WTC11 (cell line): ENCODE data around the gene EMSY. TPM values are rescaled to one million over a fixed set of nuclear protein-coding genes. Genes with fewer than 3 reads are reported as not detected.

Experiments used
- ATAC-seq: fragments of 200-7000 bp; cut with Tn5 transposase; 2 replicates; pipeline ENCODE4 v1.10.0; 2021; ENCODE audit warnings: mild to moderate bottlenecking, moderate library complexity
- CTCF ChIA-PET: fragments of 300-600 bp; sonication (Branson Sonifier 250); formaldehyde crosslinking; loops from one replicate; lab custom pipeline; 2021; ENCODE audit warnings: antibody characterized with exemption; lab: Charles Lee
- POLR2A ChIA-PET: fragments of 350-600 bp; sonication (Branson Sonifier 250); formaldehyde crosslinking; loops from one replicate; lab custom pipeline; 2021; ENCODE audit warnings: antibody characterized with exemption; lab: Charles Lee
- DNase-seq: peaks from one replicate; pipeline ENCODE4 v3.0.0; 2021; ENCODE audit warnings: low spot score
- H3K27ac Mint-ChIP-seq: 2 replicates; pipeline ENCODE4 v1.8.0; 2021; ENCODE audit warnings: mixed read lengths
- H3K27me3 Mint-ChIP-seq: 2 replicates; pipeline ENCODE4 v1.8.0; 2021; ENCODE audit warnings: low read depth, mild to moderate bottlenecking, moderate library complexity, mixed read lengths
- H3K36me3 Mint-ChIP-seq: 2 replicates; pipeline ENCODE4 v1.8.0; 2021; ENCODE audit warnings: mixed read lengths
- H3K4me1 Mint-ChIP-seq: 2 replicates; pipeline ENCODE4 v1.8.0; 2022; ENCODE audit warnings: mixed read lengths
- H3K4me3 Mint-ChIP-seq: 2 replicates; pipeline ENCODE4 v1.8.0; 2021; ENCODE audit warnings: mild to moderate bottlenecking, moderate library complexity, mixed read lengths
- H3K9me3 Mint-ChIP-seq: 2 replicates; pipeline ENCODE4 v1.8.0; 2021; ENCODE audit warnings: mixed read lengths
- ATF2 ChIP-seq: sonication (generic); formaldehyde crosslinking; IDR thresholded peaks from 2 replicates; pipeline ENCODE4 v1.8.1; 2022; ENCODE audit warnings: low read depth, missing genetic modification reagents, borderline replicate concordance
- E2F1 ChIP-seq: sonication (generic); formaldehyde crosslinking; IDR thresholded peaks from 2 replicates; pipeline ENCODE4 v1.8.0; 2022; ENCODE audit warnings: mild to moderate bottlenecking, missing genetic modification reagents
- GABPB1 ChIP-seq: sonication (generic); formaldehyde crosslinking; IDR thresholded peaks from 2 replicates; pipeline ENCODE4 v1.8.1; 2023; ENCODE audit warnings: mild to moderate bottlenecking, missing genetic modification reagents
- HMGXB4 ChIP-seq: sonication (generic); formaldehyde crosslinking; IDR thresholded peaks from 2 replicates; pipeline ENCODE4 v1.8.1; 2023; ENCODE audit warnings: mild to moderate bottlenecking, moderate library complexity, missing genetic modification reagents
- MAX ChIP-seq: sonication (generic); formaldehyde crosslinking; IDR thresholded peaks from 2 replicates; pipeline ENCODE4 v1.8.0; 2022; ENCODE audit warnings: mild to moderate bottlenecking, missing genetic modification reagents
- MXD4 ChIP-seq: fragments of 250-450 bp; sonication (Bioruptor Pico); IDR thresholded peaks from 2 replicates; pipeline ENCODE4 v1.8.0; 2021; ENCODE audit warnings: mild to moderate bottlenecking, moderate library complexity, borderline replicate concordance
- NFE2L1 ChIP-seq: sonication (generic); formaldehyde crosslinking; IDR thresholded peaks from 2 replicates; pipeline ENCODE4 v1.8.1; 2023; ENCODE audit warnings: missing genetic modification reagents
- NR2C2 ChIP-seq: sonication (generic); formaldehyde crosslinking; IDR thresholded peaks from 2 replicates; pipeline ENCODE4 v1.8.0; 2022; ENCODE audit warnings: mild to moderate bottlenecking, missing genetic modification reagents
- NR3C1 ChIP-seq: sonication (generic); formaldehyde crosslinking; conservative IDR thresholded peaks from 2 replicates; pipeline ENCODE4 v1.8.1; 2023; ENCODE audit warnings: low read depth, mild to moderate bottlenecking, missing genetic modification reagents
- STAT6 ChIP-seq: sonication (generic); formaldehyde crosslinking; conservative IDR thresholded peaks from 2 replicates; pipeline ENCODE4 v1.8.1; 2023; ENCODE audit warnings: mild to moderate bottlenecking, low read depth, missing genetic modification reagents, moderate library complexity
- TCF7 ChIP-seq: sonication (generic); formaldehyde crosslinking; IDR thresholded peaks from 2 replicates; pipeline ENCODE4 v1.8.0; 2022; ENCODE audit warnings: mild to moderate bottlenecking, low read depth, missing genetic modification reagents, moderate library complexity
- ZBTB21 ChIP-seq: sonication (generic); formaldehyde crosslinking; IDR thresholded peaks from 2 replicates; pipeline ENCODE4 v1.8.1; 2023; ENCODE audit warnings: mild to moderate bottlenecking, missing genetic modification reagents, borderline replicate concordance
- ZNF416 ChIP-seq: fragments of 250-450 bp; sonication (Bioruptor Pico); IDR thresholded peaks from 2 replicates; pipeline ENCODE4 v1.9.0; 2021; ENCODE audit warnings: mild to moderate bottlenecking, inconsistent platforms
- total RNA-seq: library from RNA; stranded (reverse); gene quantifications from 3 replicates; pipeline ENCODE4 v1.2.3, GENCODE V29; 2021
- TF ChIP-seq, protein P1 (sequence below): sonication (generic); formaldehyde crosslinking; IDR thresholded peaks from 2 replicates; pipeline ENCODE4 v1.8.1; 2022; ENCODE audit warnings: mild to moderate bottlenecking, missing genetic modification reagents, moderate library complexity, borderline replicate concordance
- TF ChIP-seq, protein P2 (sequence below): sonication (generic); formaldehyde crosslinking; IDR thresholded peaks from 2 replicates; pipeline ENCODE4 v1.8.1; 2023; ENCODE audit warnings: mild to moderate bottlenecking, missing genetic modification reagents
- TF ChIP-seq, protein P3 (sequence below): sonication (generic); formaldehyde crosslinking; IDR thresholded peaks from 2 replicates; pipeline ENCODE4 v1.8.1; 2023; ENCODE audit warnings: mild to moderate bottlenecking, missing genetic modification reagents, borderline replicate concordance
- TF ChIP-seq, protein P4 (sequence below): sonication (generic); formaldehyde crosslinking; IDR thresholded peaks from 2 replicates; pipeline ENCODE4 v1.8.0; 2022; ENCODE audit warnings: mild to moderate bottlenecking, missing genetic modification reagents

EMSY gene
- total RNA-seq, 1 experiment from 2014 or later: 31.1 TPM

GRCh38 chr11:76554767-76555166 is 109.9 kb downstream of the EMSY start:
- peaks cover 31% of the 10 kb centered on the region for H3K36me3 Mint-ChIP-seq
- TF ChIP-seq ATF2: no peak
- 0 out of 2 replicates have a peak, but pooled peaks have one; percentile 22 for TF ChIP-seq MAX (CRISPR knock-in tag)
- ATAC-seq (peak; percentile 60), DNase-seq (no peak)
- POLR2A ChIA-PET: interaction anchor here (0.6 kb wide), 1 partner anchor 1104 kb away, joined by 3 read pairs; no protein-coding TSS in a partner anchor
- H3K9me3 Mint-ChIP-seq: peaks cover 17% of the 10 kb centered on the region
- H3K4me1 Mint-ChIP-seq: no peaks in the 10 kb centered on the region; the same call in 1 of the 2 replicates
- H3K27me3 Mint-ChIP-seq: no peaks in the 10 kb centered on the region
- H3K4me3 Mint-ChIP-seq: no peak overlapping the region
- H3K27ac Mint-ChIP-seq: no peak overlapping the region
- CTCF ChIA-PET: interaction anchor here (0.7 to 1.3 kb wide), 2 partner anchors 144 to 347 kb away, joined by 3 to 8 read pairs; no protein-coding TSS in a partner anchor

DNA sequence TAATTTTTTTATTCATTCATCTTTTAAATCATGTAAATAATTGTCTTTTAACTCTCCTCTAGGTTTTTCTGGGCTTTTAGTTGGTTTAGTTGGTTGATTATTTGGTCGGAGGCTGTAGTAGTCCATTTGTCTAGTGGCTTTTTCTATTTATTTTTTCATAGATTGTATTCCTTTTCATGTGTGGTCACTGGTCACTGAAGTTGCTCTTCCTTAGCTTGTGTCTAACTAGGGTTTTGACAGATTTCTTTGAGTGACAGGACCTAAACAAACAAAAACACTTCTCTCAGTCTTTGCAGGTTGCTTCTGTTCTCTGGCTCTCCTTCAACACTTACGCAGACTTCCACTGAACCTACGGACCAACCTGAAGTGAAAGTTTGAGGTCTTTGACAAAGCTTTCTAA is 112.6 kb downstream of the EMSY start:
- POLR2A ChIA-PET: no interaction called here
- ATAC-seq: no peak
- H3K27ac Mint-ChIP-seq: no peak overlapping the region
- no peak for TF ChIP-seq NR3C1 (CRISPR knock-in tag)
- TF ChIP-seq GABPB1 (CRISPR knock-in tag): no peak
- TF ChIP-seq, protein P1, sequence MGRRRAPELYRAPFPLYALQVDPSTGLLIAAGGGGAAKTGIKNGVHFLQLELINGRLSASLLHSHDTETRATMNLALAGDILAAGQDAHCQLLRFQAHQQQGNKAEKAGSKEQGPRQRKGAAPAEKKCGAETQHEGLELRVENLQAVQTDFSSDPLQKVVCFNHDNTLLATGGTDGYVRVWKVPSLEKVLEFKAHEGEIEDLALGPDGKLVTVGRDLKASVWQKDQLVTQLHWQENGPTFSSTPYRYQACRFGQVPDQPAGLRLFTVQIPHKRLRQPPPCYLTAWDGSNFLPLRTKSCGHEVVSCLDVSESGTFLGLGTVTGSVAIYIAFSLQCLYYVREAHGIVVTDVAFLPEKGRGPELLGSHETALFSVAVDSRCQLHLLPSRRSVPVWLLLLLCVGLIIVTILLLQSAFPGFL: no peak
- TF ChIP-seq E2F1 (CRISPR knock-in tag): no peak
- TF ChIP-seq, protein P2, sequence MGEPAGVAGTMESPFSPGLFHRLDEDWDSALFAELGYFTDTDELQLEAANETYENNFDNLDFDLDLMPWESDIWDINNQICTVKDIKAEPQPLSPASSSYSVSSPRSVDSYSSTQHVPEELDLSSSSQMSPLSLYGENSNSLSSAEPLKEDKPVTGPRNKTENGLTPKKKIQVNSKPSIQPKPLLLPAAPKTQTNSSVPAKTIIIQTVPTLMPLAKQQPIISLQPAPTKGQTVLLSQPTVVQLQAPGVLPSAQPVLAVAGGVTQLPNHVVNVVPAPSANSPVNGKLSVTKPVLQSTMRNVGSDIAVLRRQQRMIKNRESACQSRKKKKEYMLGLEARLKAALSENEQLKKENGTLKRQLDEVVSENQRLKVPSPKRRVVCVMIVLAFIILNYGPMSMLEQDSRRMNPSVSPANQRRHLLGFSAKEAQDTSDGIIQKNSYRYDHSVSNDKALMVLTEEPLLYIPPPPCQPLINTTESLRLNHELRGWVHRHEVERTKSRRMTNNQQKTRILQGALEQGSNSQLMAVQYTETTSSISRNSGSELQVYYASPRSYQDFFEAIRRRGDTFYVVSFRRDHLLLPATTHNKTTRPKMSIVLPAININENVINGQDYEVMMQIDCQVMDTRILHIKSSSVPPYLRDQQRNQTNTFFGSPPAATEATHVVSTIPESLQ (CRISPR knock-in tag): no peak
- no peak for TF ChIP-seq HMGXB4
- TF ChIP-seq, protein P3, sequence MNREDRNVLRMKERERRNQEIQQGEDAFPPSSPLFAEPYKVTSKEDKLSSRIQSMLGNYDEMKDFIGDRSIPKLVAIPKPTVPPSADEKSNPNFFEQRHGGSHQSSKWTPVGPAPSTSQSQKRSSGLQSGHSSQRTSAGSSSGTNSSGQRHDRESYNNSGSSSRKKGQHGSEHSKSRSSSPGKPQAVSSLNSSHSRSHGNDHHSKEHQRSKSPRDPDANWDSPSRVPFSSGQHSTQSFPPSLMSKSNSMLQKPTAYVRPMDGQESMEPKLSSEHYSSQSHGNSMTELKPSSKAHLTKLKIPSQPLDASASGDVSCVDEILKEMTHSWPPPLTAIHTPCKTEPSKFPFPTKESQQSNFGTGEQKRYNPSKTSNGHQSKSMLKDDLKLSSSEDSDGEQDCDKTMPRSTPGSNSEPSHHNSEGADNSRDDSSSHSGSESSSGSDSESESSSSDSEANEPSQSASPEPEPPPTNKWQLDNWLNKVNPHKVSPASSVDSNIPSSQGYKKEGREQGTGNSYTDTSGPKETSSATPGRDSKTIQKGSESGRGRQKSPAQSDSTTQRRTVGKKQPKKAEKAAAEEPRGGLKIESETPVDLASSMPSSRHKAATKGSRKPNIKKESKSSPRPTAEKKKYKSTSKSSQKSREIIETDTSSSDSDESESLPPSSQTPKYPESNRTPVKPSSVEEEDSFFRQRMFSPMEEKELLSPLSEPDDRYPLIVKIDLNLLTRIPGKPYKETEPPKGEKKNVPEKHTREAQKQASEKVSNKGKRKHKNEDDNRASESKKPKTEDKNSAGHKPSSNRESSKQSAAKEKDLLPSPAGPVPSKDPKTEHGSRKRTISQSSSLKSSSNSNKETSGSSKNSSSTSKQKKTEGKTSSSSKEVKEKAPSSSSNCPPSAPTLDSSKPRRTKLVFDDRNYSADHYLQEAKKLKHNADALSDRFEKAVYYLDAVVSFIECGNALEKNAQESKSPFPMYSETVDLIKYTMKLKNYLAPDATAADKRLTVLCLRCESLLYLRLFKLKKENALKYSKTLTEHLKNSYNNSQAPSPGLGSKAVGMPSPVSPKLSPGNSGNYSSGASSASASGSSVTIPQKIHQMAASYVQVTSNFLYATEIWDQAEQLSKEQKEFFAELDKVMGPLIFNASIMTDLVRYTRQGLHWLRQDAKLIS: no peak
- no peak for TF ChIP-seq ZNF416
- TF ChIP-seq, protein P4, sequence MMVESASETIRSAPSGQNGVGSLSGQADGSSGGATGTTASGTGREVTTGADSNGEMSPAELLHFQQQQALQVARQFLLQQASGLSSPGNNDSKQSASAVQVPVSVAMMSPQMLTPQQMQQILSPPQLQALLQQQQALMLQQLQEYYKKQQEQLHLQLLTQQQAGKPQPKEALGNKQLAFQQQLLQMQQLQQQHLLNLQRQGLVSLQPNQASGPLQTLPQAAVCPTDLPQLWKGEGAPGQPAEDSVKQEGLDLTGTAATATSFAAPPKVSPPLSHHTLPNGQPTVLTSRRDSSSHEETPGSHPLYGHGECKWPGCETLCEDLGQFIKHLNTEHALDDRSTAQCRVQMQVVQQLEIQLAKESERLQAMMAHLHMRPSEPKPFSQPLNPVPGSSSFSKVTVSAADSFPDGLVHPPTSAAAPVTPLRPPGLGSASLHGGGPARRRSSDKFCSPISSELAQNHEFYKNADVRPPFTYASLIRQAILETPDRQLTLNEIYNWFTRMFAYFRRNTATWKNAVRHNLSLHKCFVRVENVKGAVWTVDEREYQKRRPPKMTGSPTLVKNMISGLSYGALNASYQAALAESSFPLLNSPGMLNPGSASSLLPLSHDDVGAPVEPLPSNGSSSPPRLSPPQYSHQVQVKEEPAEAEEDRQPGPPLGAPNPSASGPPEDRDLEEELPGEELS (CRISPR knock-in tag): no peak
- TF ChIP-seq NR2C2: no peak
- no peak for TF ChIP-seq NFE2L1
- no peak for TF ChIP-seq TCF7
- no peak for TF ChIP-seq STAT6 (CRISPR knock-in tag)
- no peak for TF ChIP-seq MXD4 (CRISPR knock-in tag)
- no peak for TF ChIP-seq ZBTB21 (CRISPR knock-in tag)

More for the DNA sequence above, 112.6 kb downstream of the EMSY start:
- no peak for DNase-seq
- Mint-ChIP-seq H3K4me1 (no peaks in the 10 kb centered on the region; the same call in 1 of the 2 replicates), H3K27me3 (no peaks in the 10 kb centered on the region), H3K4me3 (no peak overlapping the region), H3K36me3 (peaks cover 13% of the 10 kb centered on the region), H3K9me3 (peaks cover 14% of the 10 kb centered on the region)
- CTCF ChIA-PET: no interaction called here
